ENCODE measurements around the gene SPDYE18.
"Not testable (repeated sequence)": the region's sequence is repeated elsewhere in the genome, so short reads cannot be mapped to it uniquely, and the experiment has no call there.

SPDYE18 gene, protein sequence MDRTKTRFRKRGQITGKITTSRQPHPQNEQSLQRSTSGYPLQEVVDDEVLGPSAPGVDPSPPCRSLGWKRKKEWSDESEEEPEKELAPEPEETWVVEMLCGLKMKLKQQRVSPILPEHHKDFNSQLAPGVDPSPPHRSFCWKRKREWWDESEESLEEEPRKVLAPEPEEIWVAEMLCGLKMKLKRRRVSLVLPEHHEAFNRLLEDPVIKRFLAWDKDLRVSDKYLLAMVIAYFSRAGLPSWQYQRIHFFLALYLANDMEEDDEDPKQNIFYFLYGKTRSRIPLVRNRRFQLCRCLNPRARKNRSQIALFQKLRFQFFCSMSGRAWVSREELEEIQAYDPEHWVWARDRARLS

DNA sequence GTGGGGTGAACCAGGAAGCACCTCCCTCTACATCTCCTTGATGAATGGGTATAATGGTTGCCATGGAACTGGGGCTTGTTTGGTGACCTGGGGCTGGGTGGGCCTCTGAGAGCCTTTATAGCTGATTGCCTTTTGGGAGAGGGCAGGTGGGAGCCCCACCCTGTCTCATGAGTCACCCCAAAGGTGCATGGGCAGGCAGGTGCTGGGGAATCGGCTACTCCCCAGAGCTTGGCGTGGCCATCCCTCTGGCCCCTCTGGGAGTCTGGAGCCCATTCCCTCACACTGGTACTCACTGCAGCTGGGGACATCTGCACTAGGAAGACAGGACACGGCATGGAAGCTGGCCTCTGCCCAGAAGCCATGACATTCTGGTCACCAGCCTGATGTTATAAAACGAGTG, at the start of gene SPDYE18:
Gene SPDYE18, minus strand, starts transcription at position 2 of the 400 bp plus-strand sequence. CDS start 2,046 bp downstream, outside the sequence.
- DNase-seq: not testable (repeated sequence)

DNA sequence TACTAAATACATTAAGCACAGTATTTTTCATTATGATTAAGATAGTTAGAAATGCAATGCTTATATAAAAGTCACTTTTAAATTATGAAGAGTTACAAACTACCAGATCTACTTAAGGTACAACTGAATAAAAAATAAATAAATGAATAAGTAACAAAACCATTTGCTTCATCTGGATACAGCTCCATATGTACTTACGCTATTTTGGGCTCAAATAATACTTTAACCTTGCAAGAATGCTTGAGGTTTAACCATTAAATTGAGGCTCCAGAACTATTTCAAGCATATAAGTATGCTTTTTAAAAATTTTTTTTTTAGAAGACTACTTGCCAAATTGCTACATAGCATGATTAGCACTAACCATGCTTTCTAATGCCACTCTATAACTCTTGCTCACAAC, 46.0 kb upstream of the SPDYE18 start:
- DNase-seq: not testable (repeated sequence)

DNA sequence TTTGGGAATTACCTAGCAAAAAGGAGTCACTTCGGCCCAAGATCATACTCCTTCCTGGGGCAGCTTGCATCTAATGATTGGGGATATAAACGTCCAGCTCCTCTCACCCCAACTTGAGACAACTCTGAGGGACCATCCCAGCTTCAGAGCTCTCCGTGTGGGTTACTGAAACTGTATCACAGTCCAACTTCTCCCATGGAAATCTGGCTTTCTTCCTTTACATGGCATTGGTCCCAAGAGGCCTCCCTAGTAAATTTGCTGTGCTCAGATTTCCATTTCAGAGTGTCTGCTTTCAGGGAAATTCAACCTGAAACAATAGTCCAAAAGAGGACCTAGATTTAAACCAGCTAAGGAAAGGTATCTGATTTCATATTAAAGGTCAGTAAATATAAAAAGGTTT, 45.3 kb upstream of the SPDYE18 start:
- not testable (repeated sequence) for DNase-seq

DNA sequence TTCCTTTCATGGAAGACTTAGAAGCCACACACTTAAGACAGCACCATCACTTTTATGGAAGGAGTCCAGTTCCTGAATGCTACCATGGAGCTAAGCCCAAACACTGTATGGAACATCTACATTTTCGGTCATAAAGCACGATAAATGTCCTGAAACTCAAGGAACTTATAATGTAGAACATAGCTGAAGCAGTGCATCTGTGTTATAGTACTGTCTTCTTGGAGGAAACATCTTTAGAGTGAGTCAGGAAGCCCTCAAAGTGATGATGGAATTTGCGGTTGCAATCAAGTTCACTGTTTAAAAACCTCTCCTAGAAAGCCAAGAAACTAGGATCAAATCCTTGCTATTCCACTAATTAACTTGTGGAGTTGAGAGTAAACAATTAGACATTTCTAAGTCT, 43.5 kb upstream of the SPDYE18 start:
- not testable (repeated sequence) for DNase-seq

DNA sequence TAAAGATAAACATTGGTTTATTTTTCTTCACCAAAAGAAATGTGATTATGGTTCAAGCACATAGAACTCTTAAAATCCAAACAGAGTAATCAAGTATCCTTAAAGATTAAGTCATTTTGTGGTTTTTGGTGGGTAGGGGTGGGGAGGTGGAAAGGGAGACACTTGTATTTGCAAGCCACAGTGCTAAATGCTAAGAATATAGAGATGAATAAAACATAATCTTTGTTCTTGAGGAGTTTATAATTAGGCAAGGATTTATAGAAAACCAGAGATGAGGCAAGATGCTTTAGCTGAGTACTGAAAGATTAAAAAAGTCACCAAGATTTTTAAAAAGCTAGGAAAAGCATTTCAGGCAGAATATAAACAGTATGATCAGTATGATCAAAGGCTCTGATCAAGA, 40.3 kb upstream of the SPDYE18 start:
- DNase-seq: not testable (repeated sequence)

DNA sequence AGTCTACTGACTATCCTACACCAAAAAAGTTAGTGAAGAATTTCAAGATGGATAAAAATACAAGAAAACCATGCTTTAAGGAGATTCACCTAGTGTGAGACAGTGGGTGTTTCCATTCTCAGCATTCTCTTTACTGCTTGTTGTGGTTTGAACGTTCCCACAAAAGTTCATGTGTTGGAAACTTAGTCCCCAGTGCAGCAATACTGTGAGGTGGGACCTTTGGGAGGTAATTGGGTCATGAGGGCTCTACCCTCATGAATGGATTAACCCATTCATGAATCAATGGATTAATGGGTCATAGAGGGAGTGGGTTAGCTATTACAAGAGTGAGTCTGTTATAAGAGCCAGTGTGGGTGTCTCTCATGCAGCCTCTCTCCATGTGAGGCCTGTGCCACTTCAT, 38.8 kb upstream of the SPDYE18 start:
- DNase-seq: not testable (repeated sequence)

DNA sequence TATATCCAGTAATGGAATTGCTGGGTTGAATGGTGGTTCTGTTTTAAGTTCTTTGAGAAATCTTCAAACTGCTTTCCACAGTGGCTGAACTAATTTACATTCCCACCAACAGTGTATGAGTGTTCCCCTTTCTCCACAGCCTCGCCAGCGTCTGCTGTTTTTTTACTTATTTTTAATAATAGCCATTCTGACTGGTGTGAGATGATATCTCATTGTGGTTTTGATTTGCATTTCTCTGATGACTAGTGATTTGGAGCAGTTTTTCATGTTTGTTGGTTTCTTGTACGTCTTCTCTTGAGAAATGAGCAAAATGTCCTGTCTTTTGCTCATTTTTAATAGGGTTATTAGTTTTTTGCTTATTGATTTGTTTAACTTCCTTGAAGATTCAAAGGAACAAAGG, 38.1 kb upstream of the SPDYE18 start:
- not testable (repeated sequence) for DNase-seq

DNA sequence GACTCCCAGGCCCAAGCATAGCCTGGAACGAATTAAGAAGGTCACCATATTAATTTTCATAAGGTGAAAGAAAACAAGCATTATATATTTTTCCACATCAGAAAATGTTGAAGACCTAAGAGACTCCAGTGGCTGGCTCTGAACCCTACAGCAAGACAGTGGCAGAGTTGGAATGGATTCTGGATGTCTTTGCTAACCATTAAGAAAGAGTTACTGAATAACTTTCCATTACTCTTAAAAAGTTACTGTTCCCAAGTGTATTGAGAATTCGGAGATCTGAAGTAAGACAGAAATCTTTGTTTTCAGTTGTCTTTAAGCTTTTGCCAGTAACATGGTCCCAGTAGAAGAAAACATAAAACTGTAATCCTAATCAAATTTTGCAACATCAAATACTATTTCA, 29.9 kb upstream of the SPDYE18 start:
- not testable (repeated sequence) for DNase-seq

DNA sequence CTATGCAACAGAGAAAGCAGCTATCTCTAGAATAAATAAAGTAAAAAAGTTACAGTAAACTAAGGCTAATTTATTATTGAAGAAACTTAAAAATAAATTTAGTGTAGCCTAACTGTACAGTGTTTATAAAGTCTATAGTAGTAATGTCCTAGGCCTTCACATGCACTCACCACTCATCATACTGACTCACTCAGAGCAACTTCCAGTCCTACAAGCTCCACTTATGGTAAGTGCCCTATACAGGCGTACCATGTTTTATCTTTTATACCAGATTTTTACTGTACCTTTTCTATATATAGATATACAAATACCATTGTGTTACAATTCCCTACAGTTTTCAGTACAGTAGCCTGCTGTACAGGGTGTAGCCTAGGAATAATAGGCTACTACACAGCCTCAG, 19.8 kb upstream of the SPDYE18 start:
- not testable (repeated sequence) for DNase-seq

DNA sequence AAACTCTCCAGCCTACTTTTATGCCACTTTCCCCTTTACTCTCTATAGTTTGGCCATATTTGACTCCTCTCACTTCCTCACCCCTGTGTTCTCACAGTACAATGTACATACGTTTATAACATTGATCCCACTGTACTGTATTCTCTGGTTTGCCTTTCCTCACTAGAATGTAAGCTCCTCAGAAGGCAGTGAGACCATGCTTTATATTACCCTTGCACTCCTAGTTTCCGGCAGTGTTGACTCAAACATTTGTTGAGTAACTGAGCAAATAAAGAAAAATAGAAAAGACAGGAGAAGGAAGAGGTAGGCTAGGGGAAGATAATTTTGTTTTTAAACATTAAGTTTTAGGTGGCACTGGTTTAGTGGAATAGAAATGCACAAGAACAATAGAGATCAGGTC, 17.9 kb upstream of the SPDYE18 start:
- not testable (repeated sequence) for DNase-seq

DNA sequence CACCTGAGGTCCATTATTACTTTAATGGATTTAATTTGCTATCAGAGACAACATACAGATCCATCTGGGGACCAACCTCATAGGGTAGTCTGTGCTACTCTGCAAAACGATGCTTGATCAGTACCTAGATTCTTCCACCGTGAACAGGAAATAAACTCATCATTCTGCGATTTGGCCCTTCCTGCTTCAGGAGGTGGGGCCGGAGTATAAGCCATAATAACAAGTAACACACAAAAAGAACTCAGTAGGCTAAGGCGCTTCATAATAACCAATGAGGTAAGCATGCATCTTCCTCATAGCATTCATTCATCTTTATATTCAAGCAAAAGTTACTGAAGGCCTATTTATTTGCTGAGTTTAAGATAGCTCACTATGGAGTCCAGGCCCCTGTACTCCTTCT, 17.3 kb upstream of the SPDYE18 start:
- not testable (repeated sequence) for DNase-seq

DNA sequence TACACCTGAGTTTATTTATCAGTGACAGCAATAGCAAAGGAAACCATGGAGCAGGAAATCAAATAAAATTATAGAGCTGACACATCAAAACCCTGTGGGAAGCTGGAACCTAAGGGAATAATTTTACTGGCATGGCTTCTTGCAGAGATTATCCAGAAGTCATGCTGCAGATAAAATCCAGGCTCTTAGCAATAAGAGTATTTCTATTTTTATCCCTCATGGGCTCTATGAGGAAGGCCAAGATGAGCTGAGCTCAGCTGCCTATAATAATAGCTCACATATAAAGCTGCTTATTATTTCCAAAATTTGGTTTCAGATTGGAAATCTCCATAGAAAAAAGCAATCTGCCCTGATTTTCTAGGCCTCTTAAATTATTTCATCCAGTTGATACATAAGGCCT, 16.8 kb upstream of the SPDYE18 start:
- DNase-seq: not testable (repeated sequence)

DNA sequence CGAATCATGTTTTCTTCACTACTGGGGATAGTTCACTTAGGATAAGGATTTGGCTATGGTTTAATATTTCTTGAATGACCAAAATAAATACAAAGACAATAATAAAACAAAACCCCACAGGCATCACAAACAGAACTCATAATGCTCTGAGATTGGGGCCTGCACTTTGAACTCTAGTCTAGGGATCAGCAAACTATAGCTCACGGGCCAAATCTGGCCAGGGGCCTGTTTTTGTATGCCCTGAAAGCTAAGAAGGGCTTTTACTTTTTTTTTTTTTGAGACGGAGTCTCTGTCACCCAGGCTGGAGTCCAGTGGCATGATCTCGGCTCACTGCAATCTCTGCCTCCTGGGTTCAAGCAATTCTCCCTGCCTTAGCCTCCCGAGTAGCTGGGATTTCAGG, 14.7 kb upstream of the SPDYE18 start:
- DNase-seq: not testable (repeated sequence)

DNA sequence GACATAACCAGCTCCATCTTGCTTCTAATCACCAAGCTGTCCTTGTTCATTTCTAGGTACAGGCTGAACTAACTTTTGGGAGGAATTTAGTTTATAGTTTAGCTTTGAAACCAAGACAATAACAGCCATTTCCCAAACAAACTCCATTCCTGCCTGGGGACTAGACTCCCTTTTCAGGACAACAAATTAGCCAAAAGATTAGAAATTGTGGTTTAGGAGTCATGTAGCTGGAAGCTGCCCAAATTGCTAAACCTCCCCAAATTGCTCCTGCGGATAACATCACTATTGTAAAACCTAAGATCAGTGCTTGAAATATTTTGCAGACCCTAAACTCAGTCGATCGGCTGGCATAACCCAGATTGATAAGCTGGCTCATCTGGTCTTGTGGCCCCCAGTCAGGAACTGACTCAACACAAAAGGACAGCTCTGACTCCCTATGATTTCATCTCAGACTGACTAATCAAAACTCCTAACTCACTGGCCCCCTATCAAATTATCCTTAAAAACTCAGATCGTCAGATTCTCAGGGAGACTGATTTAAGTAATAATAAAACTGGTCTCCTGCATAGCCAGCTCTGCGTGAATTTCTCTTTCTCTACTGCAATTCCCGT, 12.5 kb upstream of the SPDYE18 start:
- not testable (repeated sequence) for DNase-seq

DNA sequence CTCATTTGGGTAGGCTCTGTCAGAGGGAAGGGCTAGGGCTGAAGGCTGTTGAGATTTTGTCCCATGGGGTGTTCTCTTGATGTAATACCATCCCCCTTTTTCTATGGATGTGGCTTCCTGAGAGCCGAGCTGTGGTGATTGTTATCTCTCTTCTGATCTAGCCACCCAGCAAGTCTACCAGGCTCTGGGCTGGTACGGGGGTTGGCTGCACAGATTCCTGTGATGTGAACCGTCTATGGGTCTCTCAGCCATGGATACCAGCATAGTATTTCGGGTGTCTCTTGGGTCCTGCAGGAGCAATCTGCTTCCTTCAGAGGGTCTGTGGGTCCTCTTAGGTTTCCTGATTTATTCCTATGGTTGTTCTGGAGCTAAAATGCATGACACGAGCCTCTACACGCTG, 8.8 kb upstream of the SPDYE18 start:
- not testable (repeated sequence) for DNase-seq

DNA sequence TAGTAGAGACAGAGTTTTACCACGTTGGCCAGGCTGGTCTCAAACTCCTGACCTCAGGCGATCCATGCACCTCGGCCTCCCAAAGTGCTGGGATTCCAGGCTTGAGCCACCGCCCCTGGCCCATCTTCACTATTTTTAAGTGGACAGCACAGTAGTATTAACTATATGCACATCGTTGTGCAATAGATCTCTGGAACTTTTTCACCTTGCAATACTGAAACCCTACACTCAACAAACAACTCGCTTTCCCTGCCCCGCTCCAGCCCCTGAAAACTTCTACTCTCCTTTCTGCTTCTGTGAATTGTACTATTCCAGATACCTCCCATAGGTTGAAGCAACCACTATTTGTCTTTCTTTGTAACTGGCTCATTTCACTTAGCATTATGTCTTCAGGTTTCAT, 3.5 kb upstream of the SPDYE18 start:
- not testable (repeated sequence) for DNase-seq

DNA sequence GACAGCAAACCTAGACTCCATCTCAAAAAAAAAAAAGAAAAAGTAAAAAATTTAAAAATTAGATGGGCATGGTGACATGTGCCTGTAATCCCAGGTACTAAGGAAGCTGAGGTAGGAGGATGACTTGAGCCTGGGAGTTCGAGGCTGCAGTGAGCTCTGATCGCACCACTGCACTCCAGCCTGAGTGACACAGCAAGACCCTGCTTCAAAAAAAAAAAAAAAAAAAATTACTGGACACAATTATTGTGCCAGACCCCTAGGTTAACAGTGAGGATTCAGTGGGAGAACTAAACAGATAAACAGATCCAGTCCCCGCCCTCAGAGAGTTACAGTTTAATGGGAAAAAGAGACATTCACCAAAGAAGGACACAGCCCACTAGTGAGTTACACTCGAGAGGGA, 1.4 kb upstream of the SPDYE18 start:
- not testable (repeated sequence) for DNase-seq

DNA sequence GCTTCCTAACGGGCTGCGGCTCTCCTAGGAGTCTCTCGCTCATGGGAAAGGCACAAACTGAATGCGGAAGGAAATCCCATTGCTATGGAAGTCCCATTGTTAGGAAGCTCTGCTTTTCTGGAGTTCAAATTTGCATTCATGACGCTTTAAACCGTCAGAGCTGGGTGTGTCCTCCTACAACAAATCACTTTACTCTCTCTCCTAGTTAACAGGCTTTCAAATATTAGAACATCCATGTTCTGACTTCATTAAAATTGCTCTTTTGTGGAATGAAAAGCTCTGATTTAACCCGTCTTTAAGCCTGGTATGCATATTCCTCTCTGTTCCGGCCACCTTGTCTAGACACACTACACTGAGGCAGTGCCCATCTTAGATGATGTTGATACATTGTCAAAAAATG, 30.1 kb downstream of the SPDYE18 start, which contains the start of gene SPDYE17:
Gene SPDYE17, minus strand, starts transcription at position 101 of the 400 bp plus-strand sequence. CDS start 1,791 bp downstream, outside the sequence.
- not testable (repeated sequence) for DNase-seq

DNA sequence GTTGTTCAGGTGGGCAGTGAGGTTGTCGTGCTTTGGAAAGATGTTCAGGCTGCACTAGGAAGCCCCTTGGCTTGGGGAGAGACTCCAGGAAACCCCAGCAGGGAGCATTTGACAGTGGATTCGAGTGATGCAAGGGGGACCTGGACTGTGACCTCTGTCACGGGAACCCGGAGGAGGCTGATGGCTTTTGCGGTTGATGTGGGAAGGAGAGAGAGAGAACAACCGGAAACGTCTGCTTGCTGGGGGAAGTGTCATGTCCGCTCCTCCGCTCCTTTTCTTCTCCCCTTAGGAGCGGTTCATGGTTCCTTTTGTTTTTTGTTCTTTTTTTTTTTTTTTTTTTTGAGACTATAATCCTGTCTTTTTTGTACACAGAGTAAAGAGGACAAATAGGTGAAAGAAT, 36.0 kb downstream of the SPDYE18 start:
- not testable (repeated sequence) for DNase-seq

DNA sequence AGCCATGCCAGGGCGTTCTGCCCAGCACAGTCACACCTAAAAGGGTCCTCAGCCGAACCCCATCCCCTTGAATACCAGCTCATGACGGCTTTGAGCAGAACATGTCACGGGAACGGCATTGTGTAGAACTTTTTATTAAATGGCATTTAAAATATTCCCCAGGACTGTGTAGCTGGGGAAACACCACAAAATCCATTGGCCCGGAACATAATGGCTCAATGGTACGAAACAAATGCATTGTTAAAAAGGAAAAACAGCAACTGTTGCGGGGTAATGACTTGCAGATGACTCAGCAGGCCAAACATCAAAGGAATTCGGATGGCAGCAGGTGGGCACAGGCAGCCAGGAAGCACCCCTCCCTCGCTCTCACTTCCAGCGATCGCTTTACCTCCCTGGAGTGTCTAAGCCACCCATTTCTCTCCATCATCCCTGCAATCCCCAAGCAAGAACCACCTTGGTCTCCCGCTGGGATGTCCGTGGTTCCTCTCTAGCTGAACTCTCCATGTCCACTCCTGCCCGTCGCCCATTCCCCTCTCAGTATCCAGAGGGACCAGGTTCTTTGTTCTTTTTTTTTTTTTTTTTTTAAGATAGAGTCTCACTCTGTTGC, 52.2 kb downstream of the SPDYE18 start:
- not testable (repeated sequence) for DNase-seq

DNA sequence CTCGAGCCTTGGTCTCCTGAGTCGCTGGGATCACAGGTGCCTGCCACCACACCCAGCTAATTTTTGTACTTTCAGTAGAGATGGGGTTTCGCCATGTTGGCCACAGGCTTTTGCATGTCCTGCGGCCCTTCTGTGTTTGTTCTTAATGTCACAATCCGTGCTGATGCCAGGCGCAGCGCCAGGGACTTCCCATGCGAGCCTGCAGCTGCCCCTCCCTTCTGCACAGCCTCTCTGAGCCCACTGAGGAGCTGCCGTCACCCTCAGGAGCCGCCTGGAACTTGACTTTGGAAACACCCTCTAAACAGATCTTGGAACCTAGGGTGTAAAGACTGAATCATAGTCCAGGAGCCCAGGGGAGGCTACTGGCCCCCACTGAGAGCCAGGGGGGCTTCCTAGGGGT, 54.4 kb downstream of the SPDYE18 start:
- not testable (repeated sequence) for DNase-seq

DNA sequence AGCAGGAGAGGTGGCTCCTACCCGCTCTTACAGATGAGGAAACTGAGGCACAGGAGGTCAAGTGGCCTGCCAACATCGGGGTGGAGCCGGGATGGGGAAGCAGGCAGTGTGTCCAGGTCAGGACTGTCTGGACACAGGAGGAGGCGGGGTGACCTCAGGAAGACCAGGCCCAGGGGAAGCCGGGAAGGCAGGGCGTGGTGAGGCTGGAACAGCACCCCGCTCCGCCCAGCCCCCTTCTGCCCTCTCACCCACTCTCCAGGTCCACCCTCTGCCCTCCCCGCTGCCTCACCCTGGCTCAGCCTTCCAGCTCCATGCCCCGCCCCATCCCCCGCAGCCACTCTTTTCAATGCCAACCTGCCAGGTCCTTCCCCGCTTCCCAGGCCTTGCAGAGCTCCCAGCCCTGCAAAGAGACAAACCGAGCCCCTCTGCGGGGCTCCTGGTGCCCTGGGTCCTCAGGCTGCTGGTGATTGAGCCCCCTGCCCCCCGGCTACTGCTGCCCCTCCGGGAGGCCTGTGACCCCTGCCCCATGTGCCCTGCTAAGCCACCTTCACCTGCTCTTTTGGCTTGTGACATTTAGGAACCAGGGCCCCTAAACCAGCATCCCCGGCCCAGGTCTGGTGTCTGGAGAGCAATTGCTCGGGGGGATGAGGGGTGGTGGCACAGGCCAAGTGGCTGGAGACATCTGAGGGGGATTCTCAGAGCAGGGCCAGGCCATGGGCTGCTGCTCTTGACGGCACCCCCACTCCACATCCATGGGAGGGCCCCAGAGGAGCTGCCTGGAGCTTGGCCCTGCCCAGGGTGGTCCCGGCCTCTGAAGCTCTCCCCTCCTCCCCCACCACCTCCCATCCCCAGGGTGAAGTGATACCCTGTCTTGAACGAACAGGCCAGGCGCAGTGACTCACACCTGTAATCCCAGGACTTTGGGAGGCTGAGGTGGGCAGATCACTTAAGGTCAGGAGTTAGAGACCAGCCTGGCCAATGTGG, 55.9 kb downstream of the SPDYE18 start:
- DNase-seq: not testable (repeated sequence)
